HepG2 (cell line): ENCODE data around the gene SYNC. TPM values are rescaled to one million over a fixed set of nuclear protein-coding genes. Genes with fewer than 3 reads are reported as not detected.

Experiments used
- ATF7 ChIP-seq, 2 experiments: fragments of 450-650 bp in 1 of 2; sonication (generic) in 1 of 2; formaldehyde crosslinking in 1 of 2; IDR thresholded peaks; 2 replicates each; pipeline versions ENCODE4 v1.4.0 to v1.6.1; 2016 to 2020; ENCODE audit warnings: antibody characterized with exemption in 1 of 2, mild to moderate bottlenecking in 1 of 2, missing genetic modification reagents in 1 of 2
- GABPA ChIP-seq, 2 experiments: IDR thresholded peaks; 2 replicates each; pipeline ENCODE4 v1.6.1; 2011 to 2016; ENCODE audit warnings: low read depth in 2 of 2, low read length in 1 of 2, missing biosample characterization in 1 of 2, missing genetic modification characterization in 1 of 2
- HDAC1 ChIP-seq: sonication (generic); formaldehyde crosslinking; IDR thresholded peaks from 2 replicates; pipeline ENCODE4 v1.5.1; 2020; ENCODE audit warnings: mild to moderate bottlenecking, missing genetic modification reagents
- HNF1B ChIP-seq: sonication (generic); formaldehyde crosslinking; IDR thresholded peaks from 2 replicates; pipeline ENCODE4 v1.5.1; 2020; ENCODE audit warnings: mild to moderate bottlenecking, moderate library complexity, missing genetic modification reagents
- RELA ChIP-seq: sonication (generic); formaldehyde crosslinking; IDR thresholded peaks from 2 replicates; pipeline ENCODE4 v1.4.0; 2020; ENCODE audit warnings: missing genetic modification reagents
- TBP ChIP-seq: sonication (generic); formaldehyde crosslinking; IDR thresholded peaks from 2 replicates; pipeline ENCODE4 v1.5.0; 2020; ENCODE audit warnings: missing genetic modification reagents
- TBX3 ChIP-seq: fragments of 450-650 bp; IDR thresholded peaks from 2 replicates; pipeline ENCODE4 v1.6.1; 2017; ENCODE audit warnings: antibody characterized with exemption, mild to moderate bottlenecking, inconsistent platforms, borderline replicate concordance
- ZBTB2 ChIP-seq: sonication (generic); formaldehyde crosslinking; IDR thresholded peaks from 2 replicates; pipeline ENCODE4 v1.8.0; 2022; ENCODE audit warnings: low read depth, missing genetic modification reagents
- ZBTB7A ChIP-seq: sonication (generic); formaldehyde crosslinking; IDR thresholded peaks from 2 replicates; pipeline ENCODE4 v1.8.0; 2022; ENCODE audit warnings: mild to moderate bottlenecking, missing genetic modification reagents
- ZBTB8A ChIP-seq: sonication (generic); formaldehyde crosslinking; IDR thresholded peaks from 2 replicates; pipeline ENCODE4 v1.4.0; 2020; ENCODE audit warnings: mild to moderate bottlenecking, low read depth, missing genetic modification reagents, borderline replicate concordance
- ZFP36L1 ChIP-seq: sonication (generic); formaldehyde crosslinking; IDR thresholded peaks from 2 replicates; pipeline ENCODE4 v1.8.0; 2022; ENCODE audit warnings: mild to moderate bottlenecking, missing genetic modification reagents, moderate library complexity
- ZNF382 ChIP-seq: sonication (generic); formaldehyde crosslinking; IDR thresholded peaks from 2 replicates; pipeline ENCODE4 v1.5.0; 2020; ENCODE audit warnings: missing genetic modification reagents, mild to moderate bottlenecking, borderline replicate concordance
- ZNF670 ChIP-seq: sonication (generic); formaldehyde crosslinking; IDR thresholded peaks from 2 replicates; pipeline ENCODE4 v1.8.0; 2022; ENCODE audit warnings: mild to moderate bottlenecking, missing genetic modification reagents, borderline replicate concordance
- ZNF678 ChIP-seq: sonication (generic); formaldehyde crosslinking; IDR thresholded peaks from 2 replicates; pipeline ENCODE4 v1.4.0; 2020; ENCODE audit warnings: mild to moderate bottlenecking, missing genetic modification reagents
- polyA plus RNA-seq, 8 experiments: library from polyadenylated mRNA; depleted of rRNA in 3 of 8; stranded (reverse) in 7 of 8; unstranded in 1 of 8; fragments of >200 nt; fragmentation: Illumina TruSeq in 4 of 8; extraction: Trizol in 4 of 8; gene quantifications; 2 replicates each; pipeline versions ENCODE4 v1.2.1 to v1.2.3, GENCODE V29; 2011 to 2016; ENCODE audit warnings: low read depth in 4 of 8, missing spikeins in 1 of 8, mixed read lengths in 1 of 8; ENCODE audit not compliant: insufficient read depth in 1 of 8
- total RNA-seq, 5 experiments: library from RNA; depleted of rRNA; stranded (reverse); fragments of >200 nt; fragmentation: Illumina TruSeq; extraction: Trizol; gene quantifications; 2 replicates each; pipeline ENCODE4 v1.2.3, GENCODE V29; 2016; ENCODE audit warnings: low read depth in 1 of 5
- TF ChIP-seq, protein P1 (sequence below): sonication (generic); formaldehyde crosslinking; IDR thresholded peaks from 2 replicates; pipeline ENCODE4 v1.9.0; 2021; ENCODE audit warnings: missing genetic modification reagents, mild to moderate bottlenecking, borderline replicate concordance
- TF ChIP-seq, protein P2 (sequence below): sonication (generic); formaldehyde crosslinking; IDR thresholded peaks from 2 replicates; pipeline ENCODE4 v1.5.1; 2020; ENCODE audit warnings: missing genetic modification reagents, mild to moderate bottlenecking, borderline replicate concordance
- TF ChIP-seq, protein P3 (sequence below): sonication (generic); formaldehyde crosslinking; IDR thresholded peaks from 2 replicates; pipeline ENCODE4 v1.8.0; 2022; ENCODE audit warnings: missing genetic modification reagents, low read depth, mild to moderate bottlenecking, borderline replicate concordance
- TF ChIP-seq, protein P4 (sequence below): sonication (generic); formaldehyde crosslinking; IDR thresholded peaks from 2 replicates; pipeline ENCODE4 v1.4.0; 2020; ENCODE audit warnings: missing genetic modification reagents, borderline replicate concordance

Gene SYNC
- total and polyA plus RNA-seq, 2 of the 13 experiments (the other 11 are each of a cell fraction or from before 2014, with no cell fraction given) = 2.4 to 5.4 TPM

DNA sequence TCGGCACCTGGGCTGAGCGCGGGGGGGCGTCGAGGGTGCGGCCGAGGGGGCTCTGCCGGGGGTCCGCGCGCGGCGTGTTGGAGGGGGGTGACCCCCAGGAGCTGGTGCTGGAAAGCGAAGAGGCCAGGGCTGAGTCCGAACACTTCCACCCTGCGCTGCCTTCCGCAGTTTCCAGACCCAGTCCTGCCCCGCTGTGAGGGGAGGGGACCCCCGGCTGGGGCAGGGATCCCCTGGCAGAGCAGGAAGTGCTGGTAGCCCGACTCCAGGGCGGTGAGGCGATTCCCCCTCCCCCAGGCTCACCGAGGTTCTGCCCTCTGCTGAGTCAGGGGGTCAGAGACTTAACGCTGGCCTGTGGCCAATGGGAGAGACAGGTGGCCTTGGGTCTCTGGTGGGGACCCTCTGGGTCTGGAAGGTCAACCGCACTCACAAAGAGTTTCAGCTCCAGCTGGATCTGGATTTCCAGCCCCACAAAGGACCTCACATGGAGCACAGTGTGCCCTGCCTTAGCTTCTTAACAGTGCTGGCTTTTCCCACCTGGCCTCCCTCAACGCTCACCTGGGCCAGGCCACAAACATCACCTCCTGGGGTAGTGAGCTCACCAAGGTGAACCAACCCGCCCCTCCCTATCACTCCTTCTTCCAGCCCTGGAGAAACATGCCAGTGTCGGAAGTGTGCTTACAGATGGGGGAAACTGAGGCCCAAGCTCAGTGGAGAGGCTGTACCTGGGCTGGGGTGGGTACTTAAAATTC is 39.8 kb upstream of the SYNC start (continued):
- TF ChIP-seq, protein P1, sequence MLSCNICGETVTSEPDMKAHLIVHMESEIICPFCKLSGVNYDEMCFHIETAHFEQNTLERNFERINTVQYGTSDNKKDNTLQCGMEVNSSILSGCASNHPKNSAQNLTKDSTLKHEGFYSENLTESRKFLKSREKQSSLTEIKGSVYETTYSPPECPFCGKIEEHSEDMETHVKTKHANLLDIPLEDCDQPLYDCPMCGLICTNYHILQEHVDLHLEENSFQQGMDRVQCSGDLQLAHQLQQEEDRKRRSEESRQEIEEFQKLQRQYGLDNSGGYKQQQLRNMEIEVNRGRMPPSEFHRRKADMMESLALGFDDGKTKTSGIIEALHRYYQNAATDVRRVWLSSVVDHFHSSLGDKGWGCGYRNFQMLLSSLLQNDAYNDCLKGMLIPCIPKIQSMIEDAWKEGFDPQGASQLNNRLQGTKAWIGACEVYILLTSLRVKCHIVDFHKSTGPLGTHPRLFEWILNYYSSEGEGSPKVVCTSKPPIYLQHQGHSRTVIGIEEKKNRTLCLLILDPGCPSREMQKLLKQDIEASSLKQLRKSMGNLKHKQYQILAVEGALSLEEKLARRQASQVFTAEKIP (CRISPR knock-in tag) = no peak
- no peak for TF ChIP-seq RELA (CRISPR knock-in tag)
- TF ChIP-seq ZNF678 (CRISPR knock-in tag) = no peak
- TF ChIP-seq ZBTB2 (CRISPR knock-in tag) = no peak
- no peak for TF ChIP-seq TBX3
- TF ChIP-seq GABPA (IDR thresholded peaks at IDR 0.05; ENCODE audit: low read depth, low read length) = no peak
- TF ChIP-seq GABPA (CRISPR knock-in tag; IDR thresholded peaks at IDR 0.05; ENCODE audit: low read depth) = no peak
- no peak for TF ChIP-seq ZFP36L1 (CRISPR knock-in tag)
- TF ChIP-seq TBP (CRISPR knock-in tag) = 0 out of 2 replicates have a peak, but pooled peaks have one; percentile 46
- no peak for TF ChIP-seq ATF7 (IDR thresholded peaks at IDR 0.05)
- TF ChIP-seq ATF7 (CRISPR knock-in tag; IDR thresholded peaks at IDR 0.05) = 0 out of 2 replicates have a peak, but pooled peaks have one; percentile 25
- TF ChIP-seq, protein P2, sequence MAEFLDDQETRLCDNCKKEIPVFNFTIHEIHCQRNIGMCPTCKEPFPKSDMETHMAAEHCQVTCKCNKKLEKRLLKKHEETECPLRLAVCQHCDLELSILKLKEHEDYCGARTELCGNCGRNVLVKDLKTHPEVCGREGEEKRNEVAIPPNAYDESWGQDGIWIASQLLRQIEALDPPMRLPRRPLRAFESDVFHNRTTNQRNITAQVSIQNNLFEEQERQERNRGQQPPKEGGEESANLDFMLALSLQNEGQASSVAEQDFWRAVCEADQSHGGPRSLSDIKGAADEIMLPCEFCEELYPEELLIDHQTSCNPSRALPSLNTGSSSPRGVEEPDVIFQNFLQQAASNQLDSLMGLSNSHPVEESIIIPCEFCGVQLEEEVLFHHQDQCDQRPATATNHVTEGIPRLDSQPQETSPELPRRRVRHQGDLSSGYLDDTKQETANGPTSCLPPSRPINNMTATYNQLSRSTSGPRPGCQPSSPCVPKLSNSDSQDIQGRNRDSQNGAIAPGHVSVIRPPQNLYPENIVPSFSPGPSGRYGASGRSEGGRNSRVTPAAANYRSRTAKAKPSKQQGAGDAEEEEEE = no peak
- TF ChIP-seq, protein P3, sequence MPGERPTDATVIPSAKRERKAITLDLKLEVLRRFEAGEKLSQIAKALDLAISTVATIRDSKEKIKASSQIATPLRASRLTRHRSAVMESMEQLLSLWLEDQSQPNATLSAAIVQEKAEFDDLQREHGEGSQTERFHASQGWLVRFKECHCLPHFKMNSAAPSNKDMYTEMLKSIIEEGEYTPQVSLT (CRISPR knock-in tag) = no peak; the same call in 1 of the 2 replicates
- no peak for TF ChIP-seq ZNF382 (CRISPR knock-in tag)
- TF ChIP-seq ZNF670 (CRISPR knock-in tag) = 0 out of 2 replicates have a peak, but pooled peaks have one; percentile 34
- no peak for TF ChIP-seq ZBTB8A (CRISPR knock-in tag)
- TF ChIP-seq HNF1B (CRISPR knock-in tag) = peak; percentile 50; the same call in 1 of the 2 replicates
- peak; percentile 44; the same call in 1 of the 2 replicates for TF ChIP-seq HDAC1 (CRISPR knock-in tag)
- TF ChIP-seq, protein P4, sequence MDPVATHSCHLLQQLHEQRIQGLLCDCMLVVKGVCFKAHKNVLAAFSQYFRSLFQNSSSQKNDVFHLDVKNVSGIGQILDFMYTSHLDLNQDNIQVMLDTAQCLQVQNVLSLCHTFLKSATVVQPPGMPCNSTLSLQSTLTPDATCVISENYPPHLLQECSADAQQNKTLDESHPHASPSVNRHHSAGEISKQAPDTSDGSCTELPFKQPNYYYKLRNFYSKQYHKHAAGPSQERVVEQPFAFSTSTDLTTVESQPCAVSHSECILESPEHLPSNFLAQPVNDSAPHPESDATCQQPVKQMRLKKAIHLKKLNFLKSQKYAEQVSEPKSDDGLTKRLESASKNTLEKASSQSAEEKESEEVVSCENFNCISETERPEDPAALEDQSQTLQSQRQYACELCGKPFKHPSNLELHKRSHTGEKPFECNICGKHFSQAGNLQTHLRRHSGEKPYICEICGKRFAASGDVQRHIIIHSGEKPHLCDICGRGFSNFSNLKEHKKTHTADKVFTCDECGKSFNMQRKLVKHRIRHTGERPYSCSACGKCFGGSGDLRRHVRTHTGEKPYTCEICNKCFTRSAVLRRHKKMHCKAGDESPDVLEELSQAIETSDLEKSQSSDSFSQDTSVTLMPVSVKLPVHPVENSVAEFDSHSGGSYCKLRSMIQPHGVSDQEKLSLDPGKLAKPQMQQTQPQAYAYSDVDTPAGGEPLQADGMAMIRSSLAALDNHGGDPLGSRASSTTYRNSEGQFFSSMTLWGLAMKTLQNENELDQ = no peak
- TF ChIP-seq ZBTB7A (CRISPR knock-in tag) = peak; percentile 55
